Astrocyte (in vitro differentiated cells and primary cell): Measurements from ENCODE around the gene DOCK2.

Source experiments
- CTCF ChIP-seq: IDR thresholded peaks from 2 replicates; pipeline ENCODE4 v1.5.1; 2011; ENCODE audit warnings: low read depth, mild to moderate bottlenecking, inconsistent platforms, low read length, moderate library complexity; ENCODE audit not compliant: insufficient read depth
- EZH2 ChIP-seq: IDR thresholded peaks from 2 replicates; pipeline ENCODE4 v1.6.1; 2012; ENCODE audit warnings: mild to moderate bottlenecking, low read length, inconsistent platforms; ENCODE audit not compliant: insufficient read depth

DNA sequence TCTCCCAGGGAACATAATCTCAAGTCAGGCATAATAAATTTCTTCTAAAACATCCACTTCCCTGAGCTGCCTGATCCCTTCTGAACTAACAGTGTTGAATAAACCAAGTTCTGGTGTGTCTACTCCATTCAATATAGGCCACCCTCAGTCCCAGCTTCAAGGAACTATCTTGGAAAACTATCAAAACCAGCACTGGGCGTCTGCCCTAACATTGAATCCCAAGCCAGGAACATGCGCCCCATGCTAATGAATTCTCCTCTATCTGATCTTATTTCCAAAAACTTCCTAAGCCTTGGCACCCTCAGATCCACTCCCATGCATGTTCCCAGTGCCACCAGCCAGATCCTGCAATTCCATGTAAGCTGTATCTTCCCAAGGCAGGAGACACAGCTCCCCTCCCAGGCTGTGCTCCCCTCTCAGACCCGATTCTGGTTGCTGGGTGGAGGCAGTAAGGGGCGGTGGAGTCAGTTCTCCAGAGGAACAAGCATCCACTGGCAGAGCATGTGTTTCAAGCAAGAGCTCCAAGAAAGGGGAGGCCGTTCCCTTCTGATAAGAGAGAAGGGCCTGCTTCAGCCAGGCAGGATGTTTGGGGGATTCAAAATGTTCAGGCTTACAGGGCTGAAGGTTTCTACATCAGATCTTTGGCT lies 455.5 kb downstream of the DOCK2 start:
- TF ChIP-seq CTCF (no peak), EZH2 (no peak)
